Adrenal gland (tissue), 5 donors: ENCODE measurements around the gene GGT7.

Source experiments
- POLR2A ChIP-seq, 2 donors: fragments of 450-650 bp; IDR thresholded peaks; one replicate each; pipeline ENCODE4 v1.6.1; 2017; ENCODE audit warnings: antibody characterized with exemption in 2 of 2, mild to moderate bottlenecking in 2 of 2, moderate library complexity in 1 of 2
- TF ChIP-seq, protein P1 (sequence below), 6 experiments: fragments of 450-650 bp in 4 of 6; fragments of 200-600 bp in 2 of 6; sonication (generic) in 1 of 6; IDR thresholded peaks; 1 replicate in 5 of 6; 2 replicates in 1 of 6; pipeline versions ENCODE4 v1.5.1 to v1.8.0; 2016 to 2021; ENCODE audit warnings: antibody characterized with exemption in 6 of 6, mild to moderate bottlenecking in 2 of 6, moderate library complexity in 1 of 6
- donor health status: DM: no; HTN: no; CAD: no.

DNA sequence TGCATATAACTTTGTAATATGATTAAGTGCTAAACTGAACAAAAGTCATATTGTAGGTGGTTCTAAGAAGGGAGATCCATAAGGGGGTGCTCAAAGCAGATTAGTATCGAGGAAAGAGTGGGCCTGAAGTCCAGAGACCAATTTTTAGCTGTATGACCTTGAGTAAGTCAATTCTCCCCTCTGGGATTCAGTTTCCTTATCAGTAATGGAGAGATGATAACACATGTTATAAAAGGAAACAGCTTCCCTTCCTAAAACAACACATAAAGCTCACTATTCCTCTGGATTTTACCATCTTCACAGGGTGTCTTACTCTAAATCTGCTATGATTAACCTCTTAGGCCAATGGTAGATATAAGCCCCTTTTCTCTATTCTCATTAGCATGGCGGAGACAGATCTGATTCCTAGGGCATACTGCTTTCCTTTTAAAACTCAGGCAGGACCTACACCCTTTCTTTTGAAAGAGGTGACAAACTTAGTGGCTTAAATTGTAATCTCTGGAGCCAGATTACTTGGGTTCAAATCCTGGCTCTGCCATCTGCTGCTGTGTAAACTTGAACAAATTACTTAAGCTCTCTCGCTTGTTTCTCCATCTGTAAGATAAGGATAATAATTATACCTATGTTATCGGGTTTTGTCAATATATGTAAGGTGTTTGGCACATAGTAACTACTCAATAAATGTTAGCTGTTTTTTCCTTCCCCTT, 43.2 kb upstream of the GGT7 start:
- TF ChIP-seq, protein P1, sequence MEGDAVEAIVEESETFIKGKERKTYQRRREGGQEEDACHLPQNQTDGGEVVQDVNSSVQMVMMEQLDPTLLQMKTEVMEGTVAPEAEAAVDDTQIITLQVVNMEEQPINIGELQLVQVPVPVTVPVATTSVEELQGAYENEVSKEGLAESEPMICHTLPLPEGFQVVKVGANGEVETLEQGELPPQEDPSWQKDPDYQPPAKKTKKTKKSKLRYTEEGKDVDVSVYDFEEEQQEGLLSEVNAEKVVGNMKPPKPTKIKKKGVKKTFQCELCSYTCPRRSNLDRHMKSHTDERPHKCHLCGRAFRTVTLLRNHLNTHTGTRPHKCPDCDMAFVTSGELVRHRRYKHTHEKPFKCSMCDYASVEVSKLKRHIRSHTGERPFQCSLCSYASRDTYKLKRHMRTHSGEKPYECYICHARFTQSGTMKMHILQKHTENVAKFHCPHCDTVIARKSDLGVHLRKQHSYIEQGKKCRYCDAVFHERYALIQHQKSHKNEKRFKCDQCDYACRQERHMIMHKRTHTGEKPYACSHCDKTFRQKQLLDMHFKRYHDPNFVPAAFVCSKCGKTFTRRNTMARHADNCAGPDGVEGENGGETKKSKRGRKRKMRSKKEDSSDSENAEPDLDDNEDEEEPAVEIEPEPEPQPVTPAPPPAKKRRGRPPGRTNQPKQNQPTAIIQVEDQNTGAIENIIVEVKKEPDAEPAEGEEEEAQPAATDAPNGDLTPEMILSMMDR (IDR thresholded peaks at IDR 0.05), result no peak
- TF ChIP-seq POLR2A (IDR thresholded peaks at IDR 0.05), result no peak
